T47D (cell line): ENCODE results near the gene CLPX.
"Not testable (repeated sequence)": the region's sequence is repeated elsewhere in the genome, so short reads cannot be mapped to it uniquely, and the experiment has no call there.

ENCODE experiments used
- DNase-seq, 2 experiments: peaks; one replicate each; pipeline versions ENCODE4 v3.0.0 to v3.0.0-alpha.2; 2011 to 2012; ENCODE audit warnings: low read depth in 1 of 2, low spot score in 1 of 2
- JUND ChIP-seq: IDR thresholded peaks from 2 replicates; pipeline ENCODE4 v1.6.1; 2012; ENCODE audit warnings: low read depth
- in situ Hi-C: cut with HindIII; loops from 2 replicates; pipeline ENCODE4 v1.10.0; 2016; ENCODE audit warnings: low sequenced_read_pairs, low pct_unique_long_range_greater_than_20kb

CLPX gene

DNA sequence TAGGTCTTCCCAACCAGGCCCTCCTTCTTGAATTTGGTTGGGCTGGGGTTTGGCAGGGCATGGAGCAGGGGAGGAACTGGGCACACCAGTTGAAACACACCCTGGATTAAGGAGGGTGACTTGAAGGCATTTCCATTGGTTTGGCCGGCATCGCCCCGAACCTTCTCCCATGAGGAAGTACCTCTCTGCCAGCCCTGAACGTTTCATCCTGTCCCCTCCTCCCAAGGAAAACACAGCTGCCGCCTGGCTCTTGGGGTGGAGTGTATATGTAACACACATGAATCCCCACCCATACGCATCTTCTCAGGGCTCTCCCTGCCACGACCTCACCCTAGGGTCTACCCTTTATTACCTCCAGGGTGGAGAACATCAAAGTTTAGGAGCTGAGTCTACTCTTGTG is 84.7 kb downstream of the CLPX start:
- TF ChIP-seq JUND: no peak
- in situ Hi-C loops: no loop called here
- no peak for DNase-seq

DNA sequence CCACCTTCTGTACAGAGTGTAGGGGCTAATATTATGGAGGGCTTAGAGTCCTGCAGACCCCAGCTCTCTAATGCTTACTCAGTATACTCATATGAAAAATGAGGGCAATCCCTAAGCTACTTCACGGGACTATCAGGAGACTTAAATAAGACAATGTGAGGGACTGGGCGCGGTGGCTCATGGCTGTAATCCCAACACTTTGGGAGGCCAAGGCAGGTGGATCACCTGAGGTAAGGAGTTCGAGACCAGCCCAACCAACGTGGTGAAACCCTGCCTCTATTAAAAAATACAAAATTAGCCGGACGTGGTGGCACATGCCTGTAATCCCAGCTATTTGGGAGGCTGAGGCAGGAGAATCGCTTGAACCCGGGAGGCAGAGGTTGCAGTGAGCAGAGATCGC is 85.3 kb downstream of the CLPX start:
- DNase-seq, in situ Hi-C loops: not testable (repeated sequence)

DNA sequence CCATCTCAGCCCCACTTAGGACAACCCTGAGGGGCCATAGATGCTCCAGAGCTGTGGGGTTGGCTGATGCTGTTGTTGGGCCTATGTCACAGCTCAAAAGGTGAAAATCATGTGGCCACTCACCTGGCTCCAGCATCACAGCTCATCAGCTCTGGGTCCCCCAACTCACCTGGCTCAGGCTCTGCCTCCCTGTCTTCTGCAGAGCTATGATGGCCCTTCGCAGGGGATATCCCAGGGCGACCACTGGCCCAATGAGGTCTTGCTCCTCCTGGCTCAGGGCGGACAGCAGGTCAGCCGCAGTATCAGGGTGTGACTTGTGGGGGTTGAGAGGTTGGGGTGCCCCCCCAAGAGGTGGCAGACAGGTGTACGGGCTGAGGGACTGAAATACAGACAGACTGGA is 85.8 kb downstream of the CLPX start:
- no peak for TF ChIP-seq JUND
- no peak for DNase-seq
- in situ Hi-C loops: no loop called here
